Psoas muscle (tissue), 8 donors: Measurements from ENCODE around the gene GNA15. TPM values are rescaled to one million over a fixed set of nuclear protein-coding genes. Genes with fewer than 3 reads are reported as not detected.

Experiments
- ATAC-seq, 4 donors: fragments of 200-7000 bp; cut with Tn5 transposase; one replicate each; pipeline ENCODE4 v1.9.1; 2020; ENCODE audit warnings: moderate library complexity in 3 of 4, mild to moderate bottlenecking in 2 of 4
- DNase-seq, 2 donors: peaks; one replicate each; pipeline ENCODE4 v3.0.0-alpha.2; 2020
- H3K27ac ChIP-seq: fragments of 200-600 bp; one replicate; pipeline ENCODE4 v1.8.0; 2022
- H3K27me3 ChIP-seq, 3 donors: fragments of 200-600 bp in 1 of 3; one replicate each; pipeline versions ENCODE4 v1.6.1 to v1.8.0; 2013 to 2022; ENCODE audit warnings: low read length in 2 of 3, mild to moderate bottlenecking in 2 of 3, moderate library complexity in 1 of 3; ENCODE audit not compliant: insufficient read depth in 3 of 3
- H3K36me3 ChIP-seq, 2 donors: fragments of 200-600 bp in 1 of 2; one replicate each; pipeline versions ENCODE4 v1.6.1 to v1.8.0; 2013 to 2022; ENCODE audit warnings: low read depth in 1 of 2, mild to moderate bottlenecking in 1 of 2, moderate library complexity in 1 of 2; ENCODE audit not compliant: insufficient read depth in 1 of 2
- H3K4me1 ChIP-seq: fragments of 200-600 bp; one replicate; pipeline ENCODE4 v1.8.0; 2022
- H3K4me3 ChIP-seq: fragments of 200-600 bp; one replicate; pipeline ENCODE4 v1.8.0; 2022; ENCODE audit warnings: mild to moderate bottlenecking
- H3K9me3 ChIP-seq: fragments of 200-600 bp; one replicate; pipeline ENCODE4 v1.8.0; 2022
- WGBS, 3 donors: extraction: QIAGEN DNeasy Blood & Tissue Kit; methylation state at CpG; one replicate each; pipeline versions ENCODE4 v1.1.6 to v1.1.7; 2013; 5-methylcytosine and 5-hydroxymethylcytosine counted together
- intact Hi-C, 2 donors: fragments of 100-400 bp; cut with DNase I; formaldehyde crosslinking; loops; one replicate each; pipeline versions ENCODE4 v1.11.0 to v1.14.2; 2022
- polyA plus RNA-seq, 3 donors: library from polyadenylated mRNA; stranded (reverse); fragments of 200-250 nt; gene quantifications; one replicate each; pipeline ENCODE4 v1.2.3, GENCODE V29; 2013
- total RNA-seq, 4 donors: library from RNA; stranded (reverse); fragmentation: NEBNext Ultra II Directional in 2 of 4; extraction: Animal tissue kit (Norgen Biotek cat#: 25700) in 2 of 4; gene quantifications; one replicate each; pipeline versions ENCODE4 v1.2.1 to v1.2.4, GENCODE V29; 2021 to 2023
- TF ChIP-seq, protein P1 (sequence below): fragments of 200-600 bp; IDR thresholded peaks from one replicate; pipeline ENCODE4 v1.8.0; 2022; ENCODE audit warnings: antibody characterized with exemption
- donor health status: healthy with polysubstance abuse.
- donor health status: DM: no; HTN: no; CAD: no; lungs with moderate emphysema.
- donor health status: Bipolar disorder and iron deficiency.
- donor health status: healthy.
- donor health status: DM: yes; HTN: yes; CAD: no.
- donor health status: DM: no; HTN: no; CAD: no.
- donor health status: DM: no; HTN: no; CAD: no.
- donor health status: DM: yes; HTN: yes; CAD: no.

GNA15 gene
- total and polyA plus RNA-seq, 7 donors, result 0.18 to 1.9 (median 0.91) TPM

DNA sequence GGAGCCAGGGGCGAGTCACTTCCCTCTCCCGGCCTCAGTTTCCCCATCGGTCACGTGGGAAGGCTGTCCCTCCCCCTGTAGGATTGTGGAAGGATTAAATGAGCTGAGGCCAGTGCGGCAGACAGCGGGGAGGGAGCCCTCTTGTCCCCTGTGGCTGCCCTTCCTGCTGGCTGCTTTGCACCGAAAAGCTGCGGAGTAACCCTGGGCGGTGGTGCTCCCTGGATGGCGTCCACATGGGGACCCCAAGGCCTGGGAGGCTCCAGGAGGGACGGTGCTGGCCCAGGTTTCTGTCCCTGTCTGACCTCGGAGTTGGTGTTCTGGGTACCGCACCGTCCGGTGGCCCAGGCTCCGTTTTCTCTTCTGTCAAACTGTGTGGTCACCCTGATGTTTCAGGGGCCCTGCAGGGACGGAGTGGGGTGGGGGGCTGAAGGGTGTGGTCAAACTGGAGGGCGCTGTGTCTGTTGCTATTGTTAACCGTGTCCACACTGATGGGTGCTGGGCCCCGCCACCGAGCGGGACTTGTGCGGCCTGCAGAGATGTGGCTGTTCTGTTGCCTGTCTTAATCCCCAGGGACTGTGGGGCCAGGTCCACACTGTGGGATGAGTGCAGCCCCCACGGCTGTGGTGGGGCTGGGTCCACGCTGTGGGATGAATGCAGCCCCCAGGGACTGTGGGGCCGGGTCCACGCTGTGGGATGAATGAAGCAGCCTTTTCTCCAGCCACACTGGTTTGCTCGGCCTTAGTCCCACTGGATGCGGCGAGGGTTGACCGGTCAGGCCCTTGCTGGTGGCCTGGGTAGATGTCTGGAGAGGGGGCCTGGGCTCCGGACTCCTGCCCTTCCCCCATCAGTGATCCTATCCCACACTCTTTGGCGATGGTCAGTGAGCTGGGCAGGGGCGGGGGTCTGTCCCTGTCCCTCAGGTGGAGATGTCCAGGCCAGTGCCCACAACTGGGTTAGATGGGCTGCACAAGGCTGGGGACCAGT, 34.8 kb upstream of the GNA15 start:
- Histone ChIP-seq H3K36me3 (no peaks in the 10 kb centered on the region), H3K4me3 (no peak overlapping the region), H3K9me3 (no peaks in the 10 kb centered on the region), H3K4me1 (peaks cover 68% of the 10 kb centered on the region), H3K27ac (peak overlapping the region; percentile 7), H3K27me3 (no peaks in the 10 kb centered on the region)
- ATAC-seq (no peak), DNase-seq (no peak)
- WGBS, 3 donors, result 54 to 66% (median 56%) methylated on average over 32 to 34 of the region's 34 CpGs
- intact Hi-C loops, result no loop called here
- TF ChIP-seq, protein P1, sequence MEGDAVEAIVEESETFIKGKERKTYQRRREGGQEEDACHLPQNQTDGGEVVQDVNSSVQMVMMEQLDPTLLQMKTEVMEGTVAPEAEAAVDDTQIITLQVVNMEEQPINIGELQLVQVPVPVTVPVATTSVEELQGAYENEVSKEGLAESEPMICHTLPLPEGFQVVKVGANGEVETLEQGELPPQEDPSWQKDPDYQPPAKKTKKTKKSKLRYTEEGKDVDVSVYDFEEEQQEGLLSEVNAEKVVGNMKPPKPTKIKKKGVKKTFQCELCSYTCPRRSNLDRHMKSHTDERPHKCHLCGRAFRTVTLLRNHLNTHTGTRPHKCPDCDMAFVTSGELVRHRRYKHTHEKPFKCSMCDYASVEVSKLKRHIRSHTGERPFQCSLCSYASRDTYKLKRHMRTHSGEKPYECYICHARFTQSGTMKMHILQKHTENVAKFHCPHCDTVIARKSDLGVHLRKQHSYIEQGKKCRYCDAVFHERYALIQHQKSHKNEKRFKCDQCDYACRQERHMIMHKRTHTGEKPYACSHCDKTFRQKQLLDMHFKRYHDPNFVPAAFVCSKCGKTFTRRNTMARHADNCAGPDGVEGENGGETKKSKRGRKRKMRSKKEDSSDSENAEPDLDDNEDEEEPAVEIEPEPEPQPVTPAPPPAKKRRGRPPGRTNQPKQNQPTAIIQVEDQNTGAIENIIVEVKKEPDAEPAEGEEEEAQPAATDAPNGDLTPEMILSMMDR, result no peak

DNA sequence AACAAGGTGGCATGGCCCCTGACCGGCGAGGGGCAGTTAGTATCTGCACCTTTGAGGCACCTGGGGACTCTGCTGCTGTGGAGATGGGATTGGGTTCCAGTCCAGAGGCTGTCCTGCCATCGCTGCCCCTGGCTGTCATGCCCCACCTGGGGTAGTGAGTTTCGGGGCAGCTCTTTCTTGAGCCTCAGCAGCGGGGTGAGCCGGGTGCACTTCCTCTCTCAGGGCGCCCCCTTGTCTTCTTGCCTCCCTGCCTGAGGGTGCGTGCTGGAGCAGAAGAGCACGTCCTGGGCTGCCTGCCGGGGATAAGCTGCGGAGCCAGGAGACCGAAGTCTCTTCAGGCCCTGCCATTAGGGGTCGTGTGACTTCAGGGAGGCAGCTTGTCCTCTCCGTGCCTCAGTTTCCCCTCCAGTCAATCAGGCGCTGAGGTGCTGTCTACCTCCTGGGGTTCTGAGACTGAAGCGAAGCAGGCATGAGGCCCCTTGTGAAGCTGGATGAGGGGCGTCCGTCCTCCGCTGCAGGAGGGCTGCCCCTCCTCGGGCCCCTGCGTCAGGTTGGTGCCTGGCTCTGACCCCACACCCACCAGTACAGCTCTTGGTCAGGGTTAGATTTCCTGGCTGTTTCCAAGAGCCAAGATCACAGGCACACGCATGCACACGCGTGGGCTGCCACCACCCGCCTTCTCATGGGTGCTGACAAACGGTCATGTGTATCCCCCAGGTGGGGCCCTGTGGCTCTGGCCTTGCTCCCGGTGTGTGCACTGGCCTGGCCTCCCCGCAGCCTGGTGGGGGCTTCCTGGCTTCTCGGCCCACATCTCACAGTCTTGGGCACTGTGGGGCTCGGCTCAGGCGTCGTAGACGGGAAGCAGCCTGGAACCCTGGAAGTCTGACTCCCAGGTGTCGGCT, 33.3 kb upstream of the GNA15 start:
- Histone ChIP-seq H3K9me3 (no peaks in the 10 kb centered on the region), H3K4me3 (no peak overlapping the region), H3K27me3 (no peaks in the 10 kb centered on the region), H3K27ac (no peak overlapping the region), H3K36me3 (no peaks in the 10 kb centered on the region), H3K4me1 (peaks cover 54% of the 10 kb centered on the region)
- 88 to 91% (median 90%) methylated on average over 34 of the region's 34 CpGs for WGBS, 3 donors
- intact Hi-C loops, result no loop called here
- ATAC-seq (no peak), DNase-seq (no peak)
- TF ChIP-seq, protein P1, result no peak

DNA sequence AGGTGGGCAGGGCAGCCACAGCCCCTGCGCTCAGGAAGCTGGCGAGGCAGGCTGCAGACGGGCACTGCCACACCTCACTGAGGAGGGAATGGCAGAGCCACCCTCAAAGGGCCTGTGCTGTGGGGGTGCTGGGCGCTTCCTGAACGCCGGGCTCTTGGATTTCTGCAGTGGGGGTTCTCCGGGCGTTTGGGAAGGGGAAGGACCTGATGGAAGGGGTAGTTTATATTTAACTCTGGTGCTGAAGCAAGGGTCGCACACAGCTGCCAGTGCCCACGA, 31.2 kb upstream of the GNA15 start:
- ATAC-seq (no peak), DNase-seq (no peak)
- intact Hi-C loops, result no loop called here
- TF ChIP-seq, protein P1, result no peak
- H3K36me3 ChIP-seq, result no peaks in the 10 kb centered on the region
- peaks cover 32% of the 10 kb centered on the region for H3K4me1 ChIP-seq
- no peak overlapping the region for H3K27ac ChIP-seq
- H3K27me3 ChIP-seq, result no peaks in the 10 kb centered on the region
- WGBS, 3 donors, result 67 to 82% (median 71%) methylated on average over 10 of the region's 10 CpGs
- H3K4me3 ChIP-seq, result no peak overlapping the region
- H3K9me3 ChIP-seq, result no peaks in the 10 kb centered on the region

DNA sequence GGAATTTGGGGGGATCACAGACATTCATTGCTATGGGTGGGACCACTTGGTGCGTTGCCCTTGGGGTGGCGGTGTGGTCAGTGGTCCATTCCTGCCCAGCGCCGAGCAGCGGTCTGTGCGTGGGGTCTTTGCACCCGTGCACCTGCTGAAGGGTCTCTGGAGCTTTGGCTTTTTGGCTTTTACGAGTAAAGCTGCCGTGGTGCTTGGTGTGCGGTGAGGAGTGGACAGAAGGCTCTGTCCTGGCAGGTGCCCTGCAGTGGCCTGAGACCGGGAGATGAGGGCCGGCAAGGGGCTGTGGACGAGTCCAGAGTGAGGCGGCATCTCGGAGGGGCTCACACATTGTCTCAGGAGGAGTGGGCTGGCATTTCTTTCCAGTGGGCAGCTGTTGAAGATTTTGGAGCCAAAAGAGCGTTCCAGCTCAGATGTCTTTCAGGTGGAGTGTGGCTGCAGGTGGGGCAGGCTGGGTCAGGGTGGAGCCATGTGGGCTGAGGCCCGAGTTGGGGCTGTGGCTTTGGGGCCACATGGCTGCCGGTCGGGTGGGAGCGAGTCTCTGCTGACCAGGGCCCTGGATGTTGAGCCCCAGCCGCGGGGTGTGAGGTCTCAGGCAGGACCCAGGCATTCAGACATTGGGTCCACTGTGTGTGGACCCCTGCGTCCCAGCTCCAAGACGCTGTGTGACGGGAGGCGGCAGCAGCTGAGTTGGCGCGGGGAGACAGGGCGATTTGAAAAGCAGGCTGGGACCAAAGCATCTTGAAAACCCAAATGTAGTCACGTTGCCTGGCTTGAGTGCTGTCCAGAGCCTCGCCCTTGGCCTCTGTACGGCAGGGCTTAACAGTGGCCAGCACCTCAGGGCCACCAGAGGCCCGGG, 30.0 kb upstream of the GNA15 start:
- intact Hi-C loops, result loop anchor here (5.0 kb wide), 3 partner anchors 74 to 154 kb away; no protein-coding TSS in a partner anchor
- ATAC-seq, result no peak
- TF ChIP-seq, protein P1, result no peak
- Histone ChIP-seq H3K4me1 (peaks cover 26% of the 10 kb centered on the region), H3K9me3 (no peaks in the 10 kb centered on the region), H3K27me3 (no peaks in the 10 kb centered on the region), H3K4me3 (no peak overlapping the region), H3K36me3 (peaks cover 0 to 7% of the 10 kb centered on the region in 2 donors), H3K27ac (no peak overlapping the region)
- 73 to 83% (median 76%) methylated on average over 33 of the region's 33 CpGs for WGBS, 3 donors
- DNase-seq, result peak in 1 of 2 donors; percentile 36
